Mucosa of descending colon (tissue), 3 donors: Measurements from ENCODE around the gene EEF1E1. TPM values are rescaled to one million over a fixed set of nuclear protein-coding genes. Genes with fewer than 3 reads are reported as not detected.

Experiments used
- ATAC-seq: fragments of 200-7000 bp; cut with Tn5 transposase; one replicate; pipeline ENCODE4 v1.9.1; 2020; ENCODE audit warnings: mild to moderate bottlenecking, moderate library complexity
- DNase-seq, 3 donors: peaks; one replicate each; pipeline ENCODE4 v3.0.0-alpha.2; 2020
- H3K36me3 ChIP-seq: fragments of 200-600 bp; one replicate; pipeline ENCODE4 v1.8.0; 2021; ENCODE audit warnings: low read depth, mild to moderate bottlenecking
- H3K4me1 ChIP-seq: fragments of 200-600 bp; one replicate; pipeline ENCODE4 v1.8.0; 2021; ENCODE audit warnings: low read depth, mild to moderate bottlenecking
- H3K4me3 ChIP-seq: fragments of 200-600 bp; one replicate; pipeline ENCODE4 v1.8.0; 2021; ENCODE audit warnings: mild to moderate bottlenecking
- H3K9me3 ChIP-seq: fragments of 200-600 bp; one replicate; pipeline ENCODE4 v1.8.0; 2021; ENCODE audit warnings: mild to moderate bottlenecking
- intact Hi-C, 2 donors: fragments of 100-400 bp; cut with DNase I in 1 of 2; cut with micrococcal nuclease in 1 of 2; formaldehyde crosslinking; loops; one replicate each; pipeline versions ENCODE4 v1.11.0 to v1.11.1; 2022; cut with DNase I, micrococcal nuclease
- total RNA-seq, 3 donors: library from RNA; stranded (reverse); fragmentation: NEBNext Ultra II Directional in 2 of 3; extraction: Animal tissue kit (Norgen Biotek cat#: 25700) in 2 of 3; gene quantifications; one replicate each; pipeline versions ENCODE4 v1.2.1 to v1.2.4, GENCODE V29; 2021 to 2023
- TF ChIP-seq, protein P1 (sequence below): fragments of 200-600 bp; IDR thresholded peaks from one replicate; pipeline ENCODE4 v1.8.0; 2022; ENCODE audit warnings: antibody characterized with exemption, mild to moderate bottlenecking
- donor health status: DM: no; HTN: no; CAD: no; lungs with moderate emphysema.
- donor health status: DM: no; HTN: no; CAD: no.
- donor health status: DM: no; HTN: yes; CAD: no.

EEF1E1 gene
- total RNA-seq, 3 donors from 2014 or later: 7.8 to 16.4 (median 8.6) TPM

DNA sequence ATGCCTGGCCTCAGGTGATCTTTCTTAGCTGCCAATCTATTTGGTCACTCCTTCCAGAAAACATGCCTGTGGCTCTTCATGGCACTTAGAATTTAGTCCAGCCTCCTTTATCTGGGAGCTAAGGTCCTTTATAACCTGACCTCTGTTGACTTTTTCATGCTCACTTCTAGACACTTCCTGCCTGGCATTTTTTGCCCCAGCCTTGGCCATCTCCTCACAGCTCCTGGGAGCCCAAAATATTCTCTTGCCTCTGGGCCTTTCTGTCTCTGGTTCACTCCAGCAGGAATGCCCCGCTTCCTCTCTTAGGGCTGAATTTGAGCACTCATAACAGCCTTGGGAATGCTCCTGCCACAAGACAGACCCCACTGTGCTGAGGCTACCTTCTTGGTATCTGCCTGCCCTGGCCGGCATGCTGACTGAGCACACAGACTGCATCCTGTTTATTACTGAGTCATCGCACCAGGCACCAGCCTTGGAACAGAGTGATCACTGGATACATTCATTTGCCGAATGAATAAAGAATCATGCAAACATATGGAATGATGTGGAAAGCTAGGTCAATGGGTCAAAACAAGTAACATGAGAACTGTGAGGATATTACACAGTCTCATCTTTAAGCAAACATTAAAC, 5.8 kb upstream of the EEF1E1 start:
- intact Hi-C loops: no loop called here
- ATAC-seq: no peak
- Histone ChIP-seq H3K9me3 (no peaks in the 10 kb centered on the region), H3K4me1 (no peaks in the 10 kb centered on the region), H3K4me3 (no peak overlapping the region), H3K36me3 (no peaks in the 10 kb centered on the region)
- TF ChIP-seq, protein P1, sequence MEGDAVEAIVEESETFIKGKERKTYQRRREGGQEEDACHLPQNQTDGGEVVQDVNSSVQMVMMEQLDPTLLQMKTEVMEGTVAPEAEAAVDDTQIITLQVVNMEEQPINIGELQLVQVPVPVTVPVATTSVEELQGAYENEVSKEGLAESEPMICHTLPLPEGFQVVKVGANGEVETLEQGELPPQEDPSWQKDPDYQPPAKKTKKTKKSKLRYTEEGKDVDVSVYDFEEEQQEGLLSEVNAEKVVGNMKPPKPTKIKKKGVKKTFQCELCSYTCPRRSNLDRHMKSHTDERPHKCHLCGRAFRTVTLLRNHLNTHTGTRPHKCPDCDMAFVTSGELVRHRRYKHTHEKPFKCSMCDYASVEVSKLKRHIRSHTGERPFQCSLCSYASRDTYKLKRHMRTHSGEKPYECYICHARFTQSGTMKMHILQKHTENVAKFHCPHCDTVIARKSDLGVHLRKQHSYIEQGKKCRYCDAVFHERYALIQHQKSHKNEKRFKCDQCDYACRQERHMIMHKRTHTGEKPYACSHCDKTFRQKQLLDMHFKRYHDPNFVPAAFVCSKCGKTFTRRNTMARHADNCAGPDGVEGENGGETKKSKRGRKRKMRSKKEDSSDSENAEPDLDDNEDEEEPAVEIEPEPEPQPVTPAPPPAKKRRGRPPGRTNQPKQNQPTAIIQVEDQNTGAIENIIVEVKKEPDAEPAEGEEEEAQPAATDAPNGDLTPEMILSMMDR: no peak
- DNase-seq: no peak

DNA sequence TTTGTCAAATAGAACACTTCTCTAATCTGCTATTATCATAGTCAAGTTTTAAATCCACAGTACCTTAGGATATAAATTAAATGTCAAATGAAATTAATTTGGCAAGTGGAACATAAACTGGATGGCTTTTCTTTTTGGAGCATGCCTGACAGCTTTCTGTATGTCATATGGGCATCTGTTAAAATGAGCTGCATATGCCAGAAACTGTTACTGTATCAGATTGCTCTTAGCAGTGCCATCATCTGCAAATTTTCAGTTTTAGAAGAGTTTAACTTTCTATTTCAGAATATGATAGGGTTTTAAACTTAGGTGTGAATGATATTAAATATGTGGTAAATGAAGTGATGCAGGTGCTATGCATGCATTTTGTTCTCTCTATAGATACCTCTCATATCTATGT, 3.4 kb upstream of the EEF1E1 start:
- TF ChIP-seq, protein P1: no peak
- Histone ChIP-seq H3K36me3 (no peaks in the 10 kb centered on the region), H3K9me3 (no peaks in the 10 kb centered on the region), H3K4me3 (no peak overlapping the region), H3K4me1 (peaks cover 7% of the 10 kb centered on the region)
- ATAC-seq: no peak
- DNase-seq: no peak
- intact Hi-C loops: no loop called here

GRCh38 chr6:8103726-8104125, 1.4 kb upstream of the EEF1E1 start:
- Histone ChIP-seq H3K4me1 (peaks cover 11% of the 10 kb centered on the region), H3K4me3 (no peak overlapping the region), H3K36me3 (no peaks in the 10 kb centered on the region), H3K9me3 (no peaks in the 10 kb centered on the region)
- DNase-seq (no peak), ATAC-seq (no peak)
- TF ChIP-seq, protein P1: no peak
- intact Hi-C loops: no loop called here

DNA sequence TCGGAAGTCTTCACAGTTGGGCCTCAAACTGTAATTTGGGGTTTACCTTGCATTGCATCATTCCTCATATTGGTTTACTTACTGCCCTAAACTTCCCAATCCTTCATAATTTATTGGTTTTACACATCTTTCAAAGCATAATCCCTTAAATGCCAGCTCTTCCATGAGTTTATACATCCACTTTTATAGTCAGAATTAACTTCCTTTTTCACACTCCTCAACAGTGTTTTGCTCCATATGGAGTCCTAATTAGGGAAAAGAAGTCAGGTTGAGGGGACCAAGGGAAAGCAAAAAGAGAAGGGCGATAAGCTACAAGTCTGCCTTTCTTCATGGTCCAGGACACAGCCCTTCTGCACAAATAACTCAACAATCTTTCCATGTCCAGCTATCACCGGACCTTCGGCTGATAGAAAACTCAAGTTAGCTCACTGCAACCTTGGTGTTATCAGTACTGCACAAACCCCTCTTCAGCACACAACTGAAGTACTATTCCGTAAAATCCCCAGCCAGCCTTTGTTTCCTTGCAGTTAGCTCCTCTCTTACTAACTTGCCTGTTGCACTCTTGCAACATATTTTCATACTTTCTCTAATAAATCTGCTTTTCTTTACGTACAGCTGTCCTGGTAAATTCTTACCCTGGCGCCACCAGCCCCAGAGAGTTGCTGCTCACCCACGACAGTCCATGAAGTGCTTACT, 2.0 kb downstream of the EEF1E1 start:
- Histone ChIP-seq H3K4me1 (peaks cover 11% of the 10 kb centered on the region), H3K4me3 (no peak overlapping the region), H3K9me3 (no peaks in the 10 kb centered on the region), H3K36me3 (no peaks in the 10 kb centered on the region)
- TF ChIP-seq, protein P1: no peak
- intact Hi-C loops: no loop called here
- DNase-seq (no peak), ATAC-seq (no peak)

GRCh38 chr6:8090650-8091049, 11.7 kb downstream of the EEF1E1 start:
- Histone ChIP-seq H3K4me3 (no peak overlapping the region), H3K4me1 (no peaks in the 10 kb centered on the region), H3K9me3 (no peaks in the 10 kb centered on the region), H3K36me3 (no peaks in the 10 kb centered on the region)
- intact Hi-C loops: no loop called here
- TF ChIP-seq, protein P1: no peak
- ATAC-seq: no peak
- no peak for DNase-seq
